Left ventricle myocardium superior (tissue), 1 donor: ENCODE measurements around the gene SPACDR. TPM values are rescaled to one million over a fixed set of nuclear protein-coding genes. Genes with fewer than 3 reads are reported as not detected.
"Not testable (repeated sequence)": the region's sequence is repeated elsewhere in the genome, so short reads cannot be mapped to it uniquely, and the experiment has no call there.

Experiments
- ATAC-seq: fragments of 200-7000 bp; cut with Tn5 transposase; one replicate; pipeline ENCODE4 v1.9.1; 2020; ENCODE audit warnings: mild to moderate bottlenecking, moderate library complexity
- DNase-seq: peaks from one replicate; pipeline ENCODE4 v3.0.0-alpha.2; 2020
- intact Hi-C: fragments of 100-400 bp; cut with micrococcal nuclease; formaldehyde crosslinking; loops from one replicate; pipeline ENCODE4 v1.11.0; 2022
- total RNA-seq: library from RNA; stranded (reverse); fragmentation: NEBNext Ultra II Directional; extraction: Animal tissue kit (Norgen Biotek cat#: 25700); gene quantifications from one replicate; pipeline ENCODE4 v1.2.1, GENCODE V29; 2021
- donor health status: DM: no; HTN: yes; CAD: no; lungs with severe emphysema.

The SPACDR gene
- total RNA-seq, 1 donor from 2014 or later: 0.32 TPM

DNA sequence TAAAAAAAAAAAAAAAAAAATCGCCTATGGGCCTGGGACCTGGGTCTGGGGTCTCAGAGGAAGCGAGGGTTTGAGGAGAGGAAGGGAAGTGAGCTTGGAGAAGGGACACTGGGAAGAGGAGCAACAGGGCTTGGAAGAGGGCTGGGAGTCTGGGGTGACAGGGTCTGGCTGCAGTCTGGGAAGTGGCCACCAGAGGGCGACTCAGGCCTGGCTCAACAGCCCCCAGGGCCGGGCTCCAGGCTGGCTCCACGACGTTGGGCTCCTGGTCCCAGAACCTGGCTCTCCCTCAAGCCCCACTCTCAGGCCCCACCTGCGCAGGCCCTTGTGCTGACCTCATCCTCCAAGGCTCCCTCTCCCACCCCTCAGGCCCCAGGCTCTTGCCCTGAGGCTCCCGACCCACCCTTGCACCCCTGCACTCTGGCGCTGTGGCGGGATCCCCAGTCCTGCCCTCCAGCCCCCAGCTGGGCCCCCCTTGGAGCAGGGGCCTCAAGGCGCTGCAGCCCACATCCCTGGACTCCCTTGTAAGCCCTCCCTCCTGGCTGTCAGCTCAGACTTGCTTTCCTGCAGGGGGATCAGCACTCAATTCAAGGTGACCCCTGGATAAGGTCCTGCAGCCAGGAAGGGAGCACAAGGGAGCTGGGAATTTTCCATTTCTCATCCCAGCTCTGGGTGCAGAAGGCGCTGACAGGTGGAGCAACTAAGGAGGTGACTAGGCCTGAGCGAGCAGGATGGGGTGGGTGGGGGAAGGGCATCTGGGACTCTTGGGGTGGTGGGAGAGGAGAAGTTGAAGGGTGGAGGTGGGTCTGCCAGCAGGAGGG, 5.4 kb upstream of the SPACDR start:
- intact Hi-C loops: no loop called here
- ATAC-seq: peak; percentile 66
- peak; percentile 94 for DNase-seq

DNA sequence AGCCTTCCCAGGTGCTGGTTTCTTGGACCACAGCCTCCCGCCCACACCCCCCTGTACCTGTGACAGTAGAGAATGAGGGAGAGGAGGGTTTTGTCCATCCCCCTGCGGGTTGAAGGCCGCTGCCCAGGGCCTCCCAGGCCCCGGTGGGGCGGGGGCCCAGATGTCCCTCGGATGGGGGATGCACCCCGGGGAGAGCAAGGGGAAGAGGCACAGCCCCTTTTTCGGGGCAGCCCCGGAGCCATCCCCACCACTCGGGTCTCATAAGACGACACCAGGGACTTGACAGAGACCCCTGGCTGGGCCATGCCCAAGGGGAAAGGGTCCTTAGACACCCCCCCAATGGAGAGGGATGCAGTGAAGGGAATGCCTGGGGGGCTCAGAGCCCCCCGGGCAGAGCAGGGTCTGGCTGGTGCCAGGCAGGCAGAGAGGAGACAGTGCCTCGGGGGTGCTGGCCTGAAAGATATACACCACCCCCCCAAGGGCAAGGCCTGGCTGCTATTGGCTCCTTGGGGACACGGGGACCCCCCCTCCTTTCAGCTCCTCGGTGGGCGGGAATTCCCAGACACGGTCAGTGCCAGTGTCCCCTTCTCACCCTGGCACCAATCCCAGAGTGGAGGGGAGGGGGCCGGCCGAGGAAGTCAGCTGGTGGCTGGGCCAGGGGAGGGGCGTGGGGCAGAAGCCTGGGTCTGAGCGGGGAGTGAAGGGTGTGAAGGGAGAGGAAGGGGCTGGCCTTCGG, 3.7 kb upstream of the SPACDR start:
- DNase-seq (no peak), ATAC-seq (no peak)
- intact Hi-C loops: no loop called here

DNA sequence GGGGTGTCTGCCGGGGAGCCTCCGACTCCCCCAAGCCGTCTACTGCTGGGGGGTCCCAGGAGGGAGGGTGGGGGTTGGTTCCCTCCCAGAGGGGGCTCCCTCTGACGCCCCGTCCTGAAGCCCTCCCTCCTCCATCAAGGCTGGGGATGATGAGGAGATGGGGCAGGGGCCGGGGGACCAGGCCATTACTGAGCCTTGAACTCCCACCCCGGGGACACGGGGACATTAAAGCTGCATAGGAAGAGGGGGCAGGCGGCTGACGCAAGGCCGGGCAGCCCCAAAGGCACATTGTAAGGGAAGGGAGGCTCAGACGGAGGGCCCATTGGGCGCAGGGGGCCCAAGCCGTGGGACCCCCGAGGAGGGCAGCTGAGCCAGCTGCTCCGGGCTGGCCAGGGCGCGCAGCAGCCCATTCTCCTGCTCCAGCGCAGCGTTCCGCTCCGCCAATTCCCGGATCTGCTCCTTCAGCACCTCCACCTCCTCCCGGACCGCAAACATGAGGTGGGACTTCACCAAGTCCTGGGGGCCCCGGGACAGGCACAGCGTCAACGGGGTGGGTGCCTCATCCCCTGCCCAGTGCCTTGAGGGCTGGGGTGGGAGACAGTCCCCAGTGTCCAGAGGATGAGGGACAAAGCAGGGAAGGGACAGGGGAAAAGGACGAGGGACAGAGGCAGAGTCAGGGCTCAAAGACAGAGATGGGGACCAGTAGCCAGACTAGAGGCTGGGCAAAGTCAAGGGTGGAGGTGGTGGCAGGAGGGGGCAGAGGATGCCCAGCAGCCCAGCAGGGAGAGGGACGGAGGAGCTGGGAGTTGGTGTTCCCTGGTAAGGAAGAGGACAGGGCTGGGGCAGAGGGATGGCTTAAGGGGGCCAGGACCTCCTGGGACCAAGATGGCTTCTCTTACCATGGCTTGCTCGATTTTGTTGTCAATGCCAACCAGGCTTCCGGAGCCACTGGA, 2.9 kb upstream of the SPACDR start:
- intact Hi-C loops: no loop called here
- no peak for ATAC-seq
- DNase-seq: no peak

DNA sequence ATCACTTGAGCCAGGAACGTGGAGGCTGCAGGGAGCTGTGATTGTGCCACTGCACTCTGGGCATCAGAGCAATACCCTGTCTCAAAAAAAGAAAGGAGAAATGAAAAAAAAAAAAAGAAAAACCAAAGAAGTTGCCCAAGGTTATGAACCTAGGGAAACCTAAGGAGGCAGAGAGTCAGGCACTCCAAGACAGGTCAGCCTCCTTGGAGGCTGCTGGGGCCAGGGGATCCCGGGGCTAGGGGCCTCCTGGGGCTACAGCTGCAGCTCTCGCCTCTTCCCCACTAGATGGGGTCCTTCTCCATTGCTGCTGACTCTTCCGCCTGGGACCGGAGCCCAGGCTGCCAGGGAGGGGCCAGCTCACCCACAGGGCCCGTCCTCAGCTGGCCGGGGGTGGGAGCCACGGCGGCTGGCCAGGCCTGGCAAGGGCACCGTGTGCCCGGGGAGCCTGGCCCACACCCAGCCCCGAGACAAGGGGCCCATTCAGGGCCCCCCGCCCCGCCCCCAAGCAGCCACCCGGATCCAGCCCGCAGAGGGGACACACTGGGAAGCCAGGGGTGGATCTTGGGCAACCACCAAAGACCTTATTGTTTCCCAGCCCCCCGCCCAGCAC, 1.7 kb upstream of the SPACDR start:
- ATAC-seq: peak; percentile 87
- intact Hi-C loops: no loop called here

DNA sequence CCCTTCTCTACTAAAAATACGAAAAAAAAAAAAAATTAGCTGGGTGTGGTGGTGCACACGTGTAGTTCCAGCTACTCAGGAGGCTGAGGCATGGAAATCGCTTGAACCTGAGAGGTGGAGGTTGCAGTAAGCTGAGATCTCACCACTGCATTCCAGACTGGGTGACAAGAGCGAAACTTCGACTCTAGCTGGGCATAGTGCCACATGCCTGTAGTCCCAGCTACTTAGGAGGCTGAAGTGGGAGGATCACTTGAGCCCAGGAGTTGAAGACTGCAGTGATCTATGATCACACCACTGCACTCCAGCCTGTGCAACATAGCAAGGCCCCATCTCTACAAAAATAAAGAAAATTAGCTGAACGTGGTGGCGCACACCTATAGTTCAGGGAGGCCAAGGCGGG, 1.2 kb upstream of the SPACDR start:
- no peak for DNase-seq
- intact Hi-C loops: no loop called here
- no peak for ATAC-seq

More for the DNA sequence above, 1.7 kb upstream of the SPACDR start:
- DNase-seq: peak; percentile 92

DNA sequence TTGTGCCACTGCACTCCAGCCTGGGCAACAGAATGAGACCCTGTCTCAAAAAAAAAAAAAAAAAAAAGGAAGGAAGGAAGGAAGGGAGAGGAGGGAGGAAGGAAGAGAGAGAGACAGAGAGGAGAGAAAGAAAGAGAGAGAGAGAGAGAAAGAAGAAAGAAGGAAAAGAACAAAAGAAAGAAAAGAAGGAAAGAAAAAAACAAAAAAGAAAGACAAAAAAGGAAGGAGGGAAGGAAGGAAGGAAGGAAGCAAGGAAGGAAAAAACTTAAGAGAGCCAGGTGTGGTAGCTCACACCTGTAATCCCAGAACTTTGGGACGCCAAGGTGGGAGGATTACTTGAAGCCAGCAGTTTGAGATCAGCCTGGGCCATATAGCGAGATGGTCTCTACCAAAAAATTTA, 731 bp upstream of the SPACDR start:
- intact Hi-C loops: no loop called here
- DNase-seq (no peak), ATAC-seq (no peak)

DNA sequence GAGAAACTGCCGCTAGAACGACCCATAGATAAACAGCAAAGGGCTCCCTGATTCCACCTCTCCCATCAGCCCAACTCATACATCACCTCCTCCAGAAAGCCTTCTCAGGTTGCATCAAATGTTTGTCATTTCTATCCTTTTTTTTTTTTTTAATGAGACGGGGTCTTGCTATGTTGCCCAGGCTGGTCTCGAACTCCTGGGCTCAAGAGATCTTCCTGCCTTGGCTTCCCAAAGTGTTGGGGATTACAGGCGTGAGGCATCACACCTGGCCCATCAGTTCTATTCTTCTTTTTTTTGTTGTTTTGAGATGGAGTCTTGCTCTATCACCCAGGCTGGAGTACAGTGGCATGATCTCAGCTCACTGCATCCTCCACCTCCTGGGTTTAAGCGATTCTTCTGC, 7.0 kb downstream of the SPACDR start:
- ATAC-seq (no peak), DNase-seq (no peak)
- intact Hi-C loops: no loop called here

DNA sequence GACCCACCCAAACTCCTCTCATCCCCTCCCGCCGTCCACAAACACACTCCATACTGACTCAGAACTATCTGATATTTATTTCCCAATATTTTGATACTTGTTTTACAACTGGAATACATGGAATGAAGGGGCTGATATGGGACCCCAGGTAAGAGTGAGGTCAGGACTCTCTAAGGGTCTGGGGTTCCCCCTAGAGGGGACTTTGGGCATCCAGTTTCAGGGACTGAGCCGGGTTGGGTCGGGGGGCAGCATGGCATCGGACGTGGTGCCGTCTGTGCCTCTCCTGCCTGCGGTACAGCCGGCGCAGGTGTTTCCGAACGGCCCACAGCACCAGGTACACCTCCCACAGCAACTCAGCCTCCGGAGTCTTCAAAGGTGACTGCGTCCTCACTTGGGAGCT, 7.5 kb downstream of the SPACDR start:
- intact Hi-C loops: no loop called here
- DNase-seq (no peak), ATAC-seq (no peak)

DNA sequence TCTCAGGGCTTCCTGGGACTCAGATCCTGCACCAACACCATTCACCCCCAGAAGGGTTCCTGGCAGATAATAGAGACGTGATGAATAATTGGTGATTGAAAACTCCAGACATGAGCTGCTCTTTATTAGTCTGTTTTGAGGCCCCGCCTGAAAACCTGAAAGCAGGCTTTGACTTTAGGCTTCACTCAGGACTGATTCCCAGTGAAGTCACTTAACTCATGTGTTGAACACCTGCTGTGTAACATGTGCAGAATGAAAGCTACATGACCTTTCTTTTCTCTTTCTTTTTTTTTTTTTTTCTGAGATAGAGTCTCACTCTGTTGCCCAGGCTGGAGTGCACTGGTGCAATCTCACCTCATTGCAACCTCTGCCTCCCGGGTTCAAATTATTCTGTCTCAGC, 8.9 kb downstream of the SPACDR start:
- DNase-seq (no peak), ATAC-seq (no peak)
- intact Hi-C loops: no loop called here

DNA sequence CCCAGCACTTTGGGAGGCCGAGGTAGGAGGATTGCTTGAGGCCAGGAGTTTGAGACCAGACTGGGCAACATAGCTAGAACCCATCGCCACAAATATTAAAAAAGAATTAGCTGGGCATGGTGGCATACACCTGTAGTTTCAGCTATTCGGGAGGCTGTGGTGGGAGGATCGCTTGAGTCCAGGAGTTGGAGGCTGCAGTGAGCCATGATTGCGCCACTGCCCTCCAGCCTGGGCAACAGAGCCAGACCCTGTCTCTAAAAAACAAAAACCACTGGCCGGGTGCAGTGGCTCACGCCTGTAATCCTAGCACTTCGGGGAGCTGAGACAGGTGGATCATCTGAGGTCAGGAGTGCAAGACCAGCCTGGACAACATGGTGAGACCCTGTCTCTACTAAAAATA, 10.2 kb downstream of the SPACDR start:
- intact Hi-C loops, DNase-seq, ATAC-seq: not testable (repeated sequence)

DNA sequence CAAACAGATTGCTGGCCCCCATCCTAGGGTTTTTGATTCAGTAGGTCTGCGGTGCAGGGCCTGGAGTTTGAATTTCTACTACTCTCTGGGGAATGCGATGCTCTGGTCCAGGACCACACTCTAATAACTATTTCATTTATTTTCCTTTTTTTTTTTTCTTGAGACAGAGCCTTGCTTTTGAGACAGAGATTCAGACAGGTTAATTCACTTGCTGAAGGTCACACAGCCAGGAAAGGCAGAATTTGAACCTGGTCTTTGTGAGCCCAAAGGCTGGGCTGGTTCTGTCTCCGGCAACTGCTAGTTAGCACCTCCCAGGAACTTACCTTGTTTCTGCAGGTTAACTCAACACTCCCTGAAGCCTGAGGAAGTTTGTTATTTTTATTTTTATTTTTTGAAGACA, 11.5 kb downstream of the SPACDR start:
- DNase-seq: no peak
- intact Hi-C loops: no loop called here
- no peak for ATAC-seq

DNA sequence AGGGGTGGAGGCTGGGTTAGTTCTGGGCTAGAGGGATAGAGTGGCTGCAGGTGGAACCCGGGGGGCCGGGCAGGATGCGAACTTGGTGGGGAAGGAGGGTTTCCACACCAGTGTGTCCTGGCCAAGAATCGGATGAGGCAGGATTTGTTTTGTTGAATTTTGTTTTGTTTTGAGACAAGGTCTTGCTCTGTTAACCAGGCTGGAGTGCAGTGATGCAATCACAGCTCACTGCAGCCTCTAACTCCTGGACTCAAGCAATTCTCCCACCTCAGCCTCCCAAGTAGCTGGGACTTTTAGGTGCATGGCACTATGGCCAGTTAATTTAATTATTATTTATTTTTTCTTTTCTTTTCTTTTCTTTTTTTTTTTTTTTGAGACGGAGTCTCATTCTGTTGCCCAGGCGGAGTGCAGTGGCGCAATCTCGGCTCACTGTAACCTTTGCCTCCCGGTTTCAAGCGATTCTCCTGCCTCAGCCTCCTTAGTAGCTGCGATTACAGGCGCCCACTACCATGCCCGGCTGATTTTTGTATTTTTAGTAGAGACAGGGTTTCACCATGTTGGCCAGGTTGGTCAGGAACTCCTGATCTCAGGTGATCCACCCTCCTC, 14.8 kb downstream of the SPACDR start:
- ATAC-seq: no peak
- intact Hi-C loops: no loop called here
- DNase-seq: no peak

DNA sequence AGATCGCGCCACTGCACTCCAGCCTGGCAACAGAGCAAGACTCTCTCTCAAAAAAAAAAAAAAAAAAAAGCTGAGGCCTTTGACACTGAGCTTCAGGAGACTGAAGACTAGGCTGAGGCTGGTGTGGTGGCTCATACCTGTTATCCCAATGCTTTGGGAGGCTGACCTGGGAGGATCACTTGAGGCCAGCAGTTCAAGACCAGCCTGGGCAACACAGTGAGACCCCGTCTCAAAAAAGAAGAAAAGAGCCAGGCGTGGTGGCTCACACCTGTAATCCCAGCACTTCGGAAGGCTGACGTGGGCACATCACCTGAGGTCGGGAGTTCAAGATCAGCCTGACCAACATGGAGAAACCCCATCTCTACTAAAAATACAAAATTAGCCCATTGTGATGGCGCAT, 16.7 kb downstream of the SPACDR start:
- intact Hi-C loops, ATAC-seq, DNase-seq: not testable (repeated sequence)

DNA sequence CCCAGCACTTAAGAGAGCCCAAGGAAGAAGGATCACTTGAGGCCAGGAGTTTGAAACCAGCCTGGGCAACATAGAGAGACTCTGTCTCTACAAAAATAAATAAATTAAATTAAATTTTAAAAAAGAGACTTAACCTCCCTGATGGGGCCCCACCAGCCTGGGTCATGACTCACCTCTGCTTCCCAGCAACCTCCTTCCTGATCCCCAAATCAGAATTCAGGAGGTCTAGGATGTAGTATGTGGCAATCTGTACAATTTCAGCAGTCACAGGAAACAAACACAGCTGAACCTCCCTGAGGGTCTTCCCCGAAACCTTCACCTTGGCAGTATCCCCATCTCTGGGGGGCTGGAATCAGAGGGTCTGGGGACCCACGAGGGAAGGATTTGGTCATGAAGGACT, 18.0 kb downstream of the SPACDR start:
- intact Hi-C loops: no loop called here
- ATAC-seq (no peak), DNase-seq (no peak)

DNA sequence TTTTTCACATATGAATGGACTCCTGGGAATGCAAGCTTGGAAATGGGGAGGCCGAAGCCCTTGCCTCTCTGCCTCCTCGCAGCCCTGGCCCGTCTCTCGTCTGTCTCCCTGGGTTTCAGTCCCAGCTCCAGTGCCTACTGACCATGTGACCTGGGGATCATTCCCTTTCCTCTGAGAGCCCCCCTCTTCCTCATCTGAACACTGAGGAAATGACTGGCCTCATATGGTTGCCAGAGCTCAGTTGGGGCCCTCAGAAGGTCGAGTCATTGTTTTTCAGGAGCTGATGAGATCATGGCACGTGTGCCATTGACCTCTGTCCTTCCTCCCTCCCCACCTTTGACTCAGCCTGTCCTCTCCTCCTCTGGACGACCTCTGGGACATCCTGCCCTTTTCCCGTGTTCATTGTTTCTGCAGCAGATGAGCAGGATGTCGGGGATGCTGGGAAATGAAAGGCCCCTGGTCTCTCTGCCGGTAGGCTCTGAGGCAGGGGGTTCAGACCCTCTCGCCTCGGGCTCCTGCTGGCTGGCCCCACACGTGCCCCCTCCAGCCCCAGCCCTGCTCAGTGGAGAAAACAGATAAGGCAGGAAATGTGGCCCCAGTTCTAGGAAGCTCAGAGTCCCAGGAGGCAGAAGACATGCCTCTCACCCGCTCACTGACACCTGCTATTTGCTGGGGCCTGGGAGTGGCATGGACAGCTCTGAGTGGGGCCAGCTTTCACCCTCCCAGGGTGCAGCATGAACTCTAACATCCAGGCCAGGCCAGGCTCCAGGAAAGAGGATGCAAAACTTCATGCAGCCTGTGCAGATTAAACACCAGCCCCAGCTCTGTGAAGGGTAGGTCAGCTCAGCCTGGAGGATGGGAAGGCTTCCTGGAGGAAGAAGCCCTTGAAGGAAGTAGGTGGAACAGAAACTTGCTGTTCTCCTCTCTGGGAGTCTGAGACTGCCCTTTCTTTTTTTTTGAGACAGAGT, 19.5 kb downstream of the SPACDR start:
- ATAC-seq (peak; percentile 54), DNase-seq (no peak)
- intact Hi-C loops: no loop called here

DNA sequence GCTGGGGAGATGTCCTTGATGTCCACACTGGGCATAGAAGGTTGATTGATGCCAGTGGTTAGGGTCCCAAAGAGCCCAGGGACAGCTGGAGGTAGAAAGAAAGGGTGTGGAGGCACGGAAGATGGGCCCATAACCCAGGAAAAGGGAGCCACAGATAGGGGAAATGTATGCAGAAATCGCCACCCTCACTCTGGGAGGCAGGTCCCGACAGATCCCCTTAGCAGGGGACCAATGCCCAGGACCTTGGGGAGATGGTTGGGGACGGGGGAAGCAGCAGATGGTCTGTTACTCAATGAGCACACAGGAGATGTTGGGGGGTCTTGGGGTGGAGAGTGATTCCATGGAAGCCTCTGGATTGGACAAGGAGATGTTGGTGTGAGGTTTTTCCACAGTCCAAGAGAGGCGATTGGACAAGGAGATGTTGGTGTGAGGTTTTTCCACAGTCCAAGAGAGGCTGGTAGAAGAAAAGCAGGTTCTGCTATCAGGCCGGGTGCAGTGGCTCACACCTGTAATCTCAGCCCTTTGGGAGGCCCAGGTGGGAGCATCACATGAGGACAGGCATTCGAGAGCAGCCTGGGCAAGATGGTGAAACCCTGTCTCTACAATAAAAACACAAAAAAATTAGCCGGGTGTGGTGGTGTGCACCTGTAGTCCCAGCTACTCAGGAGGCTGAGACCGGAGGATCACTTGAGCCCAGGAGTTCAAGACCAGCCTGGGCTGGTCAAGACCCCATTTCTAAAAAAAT, 20.8 kb downstream of the SPACDR start:
- DNase-seq (no peak), ATAC-seq (no peak)
- intact Hi-C loops: no loop called here
